Prostate gland (tissue), 2 donors: Measurements from ENCODE around the gene AHCYL2.

Source experiments
- CTCF ChIP-seq, 4 experiments: fragments of 200-600 bp in 2 of 4; fragments of 450-650 bp in 2 of 4; sonication (generic) in 2 of 4; IDR thresholded peaks; 1 replicate in 3 of 4; 2 replicates in 1 of 4; pipeline ENCODE4 v1.5.1; 2016 to 2019; ENCODE audit warnings: antibody characterized with exemption in 4 of 4, mild to moderate bottlenecking in 2 of 4, moderate library complexity in 2 of 4
- POLR2AphosphoS5 ChIP-seq: sonication (generic); formaldehyde crosslinking; IDR thresholded peaks from one replicate; pipeline ENCODE4 v1.6.1; 2017; ENCODE audit warnings: antibody characterized with exemption

GRCh38 chr7:129362496-129362895 lies 137.7 kb downstream of the AHCYL2 start:
- no peak for TF ChIP-seq POLR2AphosphoS5
- no peak for TF ChIP-seq CTCF (IDR thresholded peaks at IDR 0.05)
